ENCODE data around the gene MAST4. TPM values are rescaled to one million over a fixed set of nuclear protein-coding genes. Genes with fewer than 3 reads are reported as not detected.

The MAST4 gene
- polyA plus RNA-seq, 1 experiment = 11.6 TPM

GRCh38 chr5:66585291-66585690 lies 10.9 kb upstream of the MAST4 start:
- no peak overlapping the region for H3K4me3 ChIP-seq (ENCODE audit: low read depth, low read length)
- POLR2A ChIA-PET = no interaction called here
- no peaks in the 10 kb centered on the region for H3K27me3 ChIP-seq (ENCODE audit: control insufficient read depth, insufficient read depth, low read length)
- no peak for TF ChIP-seq CTCF (IDR thresholded peaks at IDR 0.05; ENCODE audit: low read depth, low read length)
- DNase-seq (ENCODE audit: low read depth, low spot score) = no peak
- no peaks in the 10 kb centered on the region for H3K9me3 ChIP-seq (ENCODE audit: control insufficient read depth, insufficient read depth, low read length)
- CTCF ChIA-PET = no interaction called here
- no peak overlapping the region for H3K27ac ChIP-seq (ENCODE audit: low read depth, low read length)

- ChIA-PET CTCF (no interaction called here), POLR2A (no interaction called here)
- no peaks in the 10 kb centered on the region for H3K9me3 ChIP-seq (ENCODE audit: control insufficient read depth, insufficient read depth, low read length)
- H3K4me3 ChIP-seq (ENCODE audit: low read depth, low read length) = no peak overlapping the region
- H3K27ac ChIP-seq (ENCODE audit: low read depth, low read length) = no peak overlapping the region
- H3K27me3 ChIP-seq (ENCODE audit: control insufficient read depth, insufficient read depth, low read length) = peaks cover 4% of the 10 kb centered on the region
- TF ChIP-seq CTCF (IDR thresholded peaks at IDR 0.05; ENCODE audit: low read depth, low read length) = no peak
- no peak for DNase-seq (ENCODE audit: low read depth, low spot score)
These were observed 8.4 kb upstream of the MAST4 start for GRCh38 chr5:66587771-66588170.

DNA sequence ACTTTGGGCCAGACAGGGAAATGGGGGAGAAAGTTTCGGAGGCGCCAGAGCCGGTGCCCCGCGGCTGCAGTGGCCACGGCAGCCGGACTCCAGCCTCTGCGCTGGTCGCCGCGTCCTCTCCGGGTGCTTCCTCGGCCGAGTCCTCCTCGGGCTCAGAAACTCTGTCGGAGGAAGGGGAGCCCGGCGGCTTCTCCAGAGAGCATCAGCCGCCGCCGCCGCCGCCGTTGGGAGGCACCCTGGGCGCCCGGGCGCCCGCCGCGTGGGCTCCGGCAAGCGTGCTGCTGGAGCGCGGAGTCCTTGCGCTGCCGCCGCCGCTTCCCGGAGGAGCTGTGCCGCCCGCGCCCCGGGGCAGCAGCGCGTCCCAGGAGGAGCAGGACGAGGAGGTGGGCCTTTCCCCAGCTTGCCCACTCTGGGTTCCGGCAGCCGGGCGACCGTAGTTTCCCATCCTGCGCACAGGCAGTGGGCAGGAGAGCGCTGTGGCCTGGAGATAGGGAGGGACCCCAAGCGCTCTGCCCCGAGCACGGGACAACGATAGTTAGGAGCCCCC lies 516 bp downstream of the MAST4 start:
- Histone ChIP-seq H3K27me3 (ENCODE audit: control insufficient read depth, insufficient read depth, low read length) (peaks cover 42% of the 10 kb centered on the region), H3K9me3 (ENCODE audit: control insufficient read depth, insufficient read depth, low read length) (no peaks in the 10 kb centered on the region), H3K27ac (ENCODE audit: low read depth, low read length) (no peak overlapping the region), H3K4me3 (ENCODE audit: low read depth, low read length) (peak overlapping the region; percentile 57)
- POLR2A ChIA-PET = no interaction called here
- no peak for DNase-seq (ENCODE audit: low read depth, low spot score)
- CTCF ChIA-PET = interaction anchor here (0.7 kb wide), 1 partner anchor 261 kb away, joined by 3 read pairs; no protein-coding TSS in a partner anchor
- TF ChIP-seq CTCF (IDR thresholded peaks at IDR 0.05; ENCODE audit: low read depth, low read length) = no peak

- DNase-seq (ENCODE audit: low read depth, low spot score) = no peak
- ChIA-PET POLR2A (no interaction called here), CTCF (interaction anchor here (0.7 to 0.8 kb wide), 2 partner anchors 261 to 291 kb away, joined by 3 read pairs; no protein-coding TSS in a partner anchor)
- peaks cover 40% of the 10 kb centered on the region for H3K27me3 ChIP-seq (ENCODE audit: control insufficient read depth, insufficient read depth, low read length)
- H3K4me3 ChIP-seq (ENCODE audit: low read depth, low read length) = peak overlapping the region; percentile 35
- no peaks in the 10 kb centered on the region for H3K9me3 ChIP-seq (ENCODE audit: control insufficient read depth, insufficient read depth, low read length)
- no peak for TF ChIP-seq CTCF (IDR thresholded peaks at IDR 0.05; ENCODE audit: low read depth, low read length)
- no peak overlapping the region for H3K27ac ChIP-seq (ENCODE audit: low read depth, low read length)
These were observed 1.1 kb downstream of the MAST4 start for GRCh38 chr5:66597183-66597757.

GRCh38 chr5:66602621-66603020 lies 6.4 kb downstream of the MAST4 start:
- Histone ChIP-seq H3K9me3 (ENCODE audit: control insufficient read depth, insufficient read depth, low read length) (no peaks in the 10 kb centered on the region), H3K27ac (ENCODE audit: low read depth, low read length) (no peak overlapping the region), H3K4me3 (ENCODE audit: low read depth, low read length) (no peak overlapping the region), H3K27me3 (ENCODE audit: control insufficient read depth, insufficient read depth, low read length) (peaks cover 18% of the 10 kb centered on the region)
- TF ChIP-seq CTCF (IDR thresholded peaks at IDR 0.05; ENCODE audit: low read depth, low read length) = no peak
- ChIA-PET POLR2A (no interaction called here), CTCF (no interaction called here)
- no peak for DNase-seq (ENCODE audit: low read depth, low spot score)
